Ureter (tissue), 1 donor: ENCODE measurements around the gene GSPT1. TPM values are rescaled to one million over a fixed set of nuclear protein-coding genes. Genes with fewer than 3 reads are reported as not detected.
"Not testable (repeated sequence)": the region's sequence is repeated elsewhere in the genome, so short reads cannot be mapped to it uniquely, and the experiment has no call there.

Experiments used
- DNase-seq: peaks from one replicate; pipeline ENCODE4 v3.0.0-alpha.2; 2020; ENCODE audit warnings: low spot score
- total RNA-seq: library from RNA; stranded (reverse); gene quantifications from one replicate; pipeline ENCODE4 v1.2.4, GENCODE V29; 2023
- donor health status: DM: yes; HTN: yes; CAD: no.

The GSPT1 gene
- total RNA-seq, 1 donor from 2014 or later: 134 TPM

DNA sequence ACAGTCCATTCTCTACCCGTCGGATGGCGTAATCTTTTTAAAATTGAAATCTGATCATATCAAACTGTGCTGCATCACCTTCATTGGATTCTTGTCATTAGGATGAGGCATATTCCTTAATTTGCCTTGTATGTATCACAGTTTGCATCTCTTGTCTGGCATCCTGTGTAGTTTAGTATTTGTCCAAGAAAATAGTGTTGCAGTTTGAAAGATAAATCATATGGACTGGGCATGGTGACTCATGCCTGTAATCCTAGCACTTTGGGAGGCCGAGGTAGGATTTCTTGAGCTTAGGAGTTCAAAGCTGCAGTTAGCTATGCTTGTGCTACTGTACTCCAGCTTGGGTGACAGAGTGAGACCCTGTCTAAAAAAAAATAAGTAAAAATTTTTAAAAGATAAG is 58.6 kb downstream of the GSPT1 start:
- DNase-seq: no peak

DNA sequence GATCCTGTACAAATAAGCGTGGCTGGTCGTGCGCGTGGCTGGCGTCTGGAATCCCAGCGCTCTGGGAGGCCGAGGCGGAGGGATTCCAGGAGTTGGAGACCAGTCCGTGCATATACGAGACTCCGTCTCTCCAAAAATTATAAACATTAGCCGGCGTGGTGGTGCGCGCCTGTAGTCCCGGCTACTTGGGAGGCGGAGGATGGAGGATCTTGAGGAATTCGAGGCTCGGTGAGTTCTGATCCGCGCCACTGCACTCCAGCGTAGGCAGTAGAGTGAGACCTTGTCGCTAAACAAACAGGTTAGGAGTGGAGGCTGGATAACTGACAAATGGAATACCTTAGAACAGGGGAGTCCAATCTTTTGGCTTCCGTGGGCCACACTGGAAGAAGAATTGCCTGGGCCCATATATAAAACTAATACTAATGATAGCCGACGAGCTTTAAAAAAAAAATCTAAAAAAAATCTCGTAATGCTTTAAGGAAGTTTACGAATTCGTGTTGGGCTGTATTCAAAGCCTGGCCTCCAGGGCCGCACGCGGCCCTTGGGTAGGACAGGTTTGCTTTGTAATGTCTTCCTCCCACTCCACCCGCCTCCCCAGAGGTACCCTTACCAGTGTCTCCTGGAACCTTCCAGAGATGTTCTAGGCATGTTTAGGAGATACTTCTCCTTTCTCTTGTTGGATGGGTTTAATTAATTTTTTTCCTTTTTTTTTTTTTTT is 63.5 kb downstream of the GSPT1 start:
- no peak for DNase-seq

DNA sequence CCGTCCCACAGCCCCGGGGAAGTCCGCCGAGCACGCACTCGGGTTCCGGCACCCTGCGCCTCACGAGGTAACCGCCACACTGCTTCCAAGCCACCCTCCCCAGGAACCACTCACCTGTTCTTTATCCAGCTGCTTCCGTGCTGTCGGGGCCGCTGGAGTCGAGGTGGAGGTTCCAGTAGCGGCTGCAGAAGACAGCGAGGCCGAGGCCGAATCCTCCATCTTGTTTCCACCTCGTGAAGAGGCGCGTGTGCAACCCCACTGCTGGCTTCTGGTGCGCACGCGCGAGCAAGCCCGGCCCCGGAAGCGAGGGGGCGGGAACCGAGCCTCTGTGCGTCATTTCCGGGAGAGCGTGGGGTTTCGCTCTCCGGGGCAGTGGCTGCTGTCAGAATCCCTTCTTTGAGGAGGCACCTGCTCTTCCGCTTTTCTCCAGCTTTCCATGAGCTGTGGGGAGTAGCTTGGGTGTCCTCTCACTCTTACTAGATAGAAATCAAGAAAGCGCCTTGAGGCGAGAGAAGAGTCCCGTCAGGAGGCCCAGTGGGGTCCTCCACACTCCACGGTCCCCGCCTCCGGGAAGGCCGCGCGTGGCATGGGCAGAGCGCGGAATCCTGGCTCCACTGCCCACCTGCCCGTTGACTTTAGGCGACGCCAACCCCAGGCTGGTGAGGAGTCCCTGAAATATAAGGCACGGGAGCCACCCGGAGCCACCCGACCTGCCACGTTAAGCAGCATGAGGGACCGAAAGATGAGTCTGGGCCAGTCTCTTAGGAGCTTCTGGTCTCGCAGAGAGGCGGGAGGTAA is 64.3 kb downstream of the GSPT1 start, which contains the start of gene RSL1D1:
Gene RSL1D1, minus strand, starts transcription at position 249 of the 798 bp plus-strand sequence. Its CDS starts 30 bp downstream, at position 219.
- peak; percentile 94 for DNase-seq

DNA sequence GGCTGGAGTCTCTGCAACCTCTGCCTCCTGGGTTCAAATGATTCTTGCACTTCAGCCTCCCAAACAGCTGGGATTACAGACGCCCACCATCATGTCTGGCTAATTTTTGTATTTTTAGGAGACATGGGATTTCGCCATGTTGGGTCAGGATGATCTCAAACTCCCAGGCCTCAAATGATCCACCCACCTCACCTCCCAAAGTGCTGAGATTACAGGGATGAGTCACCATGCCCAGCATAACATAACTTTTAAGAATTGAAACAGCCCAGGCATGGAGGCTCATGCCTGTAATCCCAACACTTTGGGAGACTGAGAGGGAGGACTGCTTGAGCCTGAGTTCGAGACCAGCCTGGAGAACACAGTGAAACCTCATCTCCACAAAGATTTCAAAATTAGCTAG is 66.9 kb downstream of the GSPT1 start:
- no peak for DNase-seq

DNA sequence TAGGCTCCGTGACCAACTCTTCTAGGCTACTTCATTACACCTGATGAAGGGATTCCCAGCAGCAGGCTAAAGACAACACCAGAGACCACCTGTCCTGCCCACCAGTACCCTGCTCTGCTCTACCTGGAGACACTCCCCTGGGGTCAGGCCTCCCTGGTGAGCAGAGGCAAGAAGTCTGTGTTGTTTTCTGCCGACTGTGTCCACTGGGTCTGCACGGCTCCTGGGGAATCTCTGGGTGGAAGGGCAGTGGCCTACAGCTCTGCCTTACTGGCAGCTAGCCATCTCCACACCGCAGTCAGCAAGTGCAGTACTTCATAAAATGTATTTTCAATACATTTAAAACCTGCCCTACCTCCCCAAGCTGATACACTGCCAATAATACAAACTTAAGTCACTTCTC is 71.3 kb downstream of the GSPT1 start:
- no peak for DNase-seq

- no peak for DNase-seq
These were observed 71.9 kb downstream of the GSPT1 start for GRCh38 chr16:11843861-11844260.

DNA sequence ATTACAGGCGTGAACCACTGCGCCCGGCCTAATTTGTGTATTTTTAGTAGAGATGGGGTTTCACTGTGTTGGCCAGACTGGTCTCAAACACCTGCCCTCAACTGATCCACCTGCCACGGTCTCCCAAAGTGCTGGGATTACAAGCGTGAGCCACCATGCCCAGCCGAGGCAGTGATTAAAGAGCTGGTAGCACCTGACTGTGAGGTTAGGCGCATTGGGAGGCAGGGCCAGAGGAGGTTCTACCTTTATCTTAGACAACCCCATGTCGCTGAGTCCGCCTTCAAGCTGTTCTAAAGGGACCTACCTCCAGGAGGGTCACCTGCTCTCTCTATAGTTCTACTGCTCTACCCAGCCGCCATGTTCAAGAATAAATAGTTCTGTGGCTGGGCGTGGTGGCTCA is 72.5 kb downstream of the GSPT1 start:
- no peak for DNase-seq

- DNase-seq: no peak
These were observed 74.7 kb downstream of the GSPT1 start for GRCh38 chr16:11841026-11841425.

- no peak for DNase-seq
These were observed 79.0 kb downstream of the GSPT1 start for GRCh38 chr16:11836650-11837244.

GRCh38 chr16:11835891-11836649 is 79.7 kb downstream of the GSPT1 start:
- DNase-seq: no peak

GRCh38 chr16:11835309-11835708 is 80.4 kb downstream of the GSPT1 start:
- DNase-seq: no peak

GRCh38 chr16:11833951-11834695 is 81.6 kb downstream of the GSPT1 start:
- no peak for DNase-seq

- no peak for DNase-seq
These were observed 87.1 kb downstream of the GSPT1 start for GRCh38 chr16:11828696-11829095.

DNA sequence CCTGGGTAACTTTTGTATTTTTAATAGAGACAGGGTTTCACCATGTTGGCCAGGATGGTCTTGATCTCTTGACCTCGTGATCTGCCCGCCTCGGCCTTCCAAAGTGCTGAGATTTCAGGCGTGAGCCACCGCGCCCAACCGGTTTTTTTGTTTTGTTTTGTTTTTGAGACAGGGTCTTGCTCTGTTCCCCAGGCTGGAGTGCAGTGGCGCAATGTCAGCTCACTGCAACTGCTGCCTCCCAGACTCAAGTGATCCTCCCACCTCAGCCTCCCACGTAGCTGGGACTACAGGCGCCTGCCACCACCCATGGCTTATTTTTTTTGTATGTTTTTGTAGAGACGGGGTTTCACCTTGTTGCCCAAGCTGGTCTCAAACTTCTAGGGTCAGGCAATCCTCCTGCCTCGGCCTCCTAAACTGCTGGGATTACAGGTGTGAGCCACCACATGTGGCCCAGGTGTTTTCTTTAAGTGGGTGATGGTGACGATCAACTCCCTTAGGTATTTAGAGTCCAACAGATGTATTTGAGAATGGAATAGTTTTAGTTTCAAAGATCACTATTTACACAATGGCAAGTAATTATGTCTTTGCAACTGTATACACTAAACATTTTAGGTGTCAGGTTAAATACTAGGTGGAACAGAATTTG is 90.1 kb downstream of the GSPT1 start:
- DNase-seq: not testable (repeated sequence)

GRCh38 chr16:11824362-11824761 is 91.4 kb downstream of the GSPT1 start:
- peak; percentile 47 for DNase-seq

- DNase-seq: not testable (repeated sequence)
These were observed 92.1 kb downstream of the GSPT1 start for GRCh38 chr16:11823645-11824044.

- no peak for DNase-seq
These were observed 96.0 kb downstream of the GSPT1 start for GRCh38 chr16:11819798-11820197.

- not testable (repeated sequence) for DNase-seq
These were observed 96.8 kb downstream of the GSPT1 start for GRCh38 chr16:11818970-11819369.
